Right atrium auricular region (tissue), 2 donors: ENCODE results near the gene DOCK1. TPM values are rescaled to one million over a fixed set of nuclear protein-coding genes. Genes with fewer than 3 reads are reported as not detected.

Source experiments
- DNase-seq: peaks from one replicate; pipeline ENCODE4 v3.0.0-alpha.2; 2019; ENCODE audit warnings: low spot score
- H3K27ac ChIP-seq, 2 donors: fragments of 200-600 bp; sonication (generic); 1 replicate in 1 of 2; 2 replicates in 1 of 2; pipeline ENCODE4 v1.5.1; 2016 to 2019
- H3K27me3 ChIP-seq, 2 donors: fragments of 200-600 bp; sonication (generic); one replicate each; pipeline versions ENCODE4 v1.5.1 to v1.6.0; 2017 to 2019
- H3K36me3 ChIP-seq: fragments of 200-600 bp; sonication (generic); one replicate; pipeline ENCODE4 v1.5.1; 2016
- H3K4me1 ChIP-seq, 2 donors: fragments of 200-600 bp; sonication (generic); one replicate each; pipeline versions ENCODE4 v1.5.1 to v1.6.0; 2017 to 2019
- H3K4me3 ChIP-seq, 2 donors: fragments of 200-600 bp; sonication (generic); 1 replicate in 1 of 2; 2 replicates in 1 of 2; pipeline ENCODE4 v1.5.1; 2017 to 2019; ENCODE audit warnings: mild to moderate bottlenecking in 1 of 2, moderate library complexity in 1 of 2
- H3K9me3 ChIP-seq, 2 donors: fragments of 200-600 bp; sonication (generic); one replicate each; pipeline ENCODE4 v1.5.1; 2019
- CTCF ChIP-seq, 2 donors: fragments of 200-600 bp; sonication (generic); IDR thresholded peaks; one replicate each; pipeline ENCODE4 v1.5.1; 2019; ENCODE audit warnings: antibody characterized with exemption in 2 of 2
- total RNA-seq, 2 donors: library from RNA; depleted of rRNA; stranded (reverse); fragments of >200 nt; gene quantifications; one replicate each; pipeline ENCODE4 v1.1.0, GENCODE V29; 2016

DOCK1 gene
- total RNA-seq, 2 donors from 2014 or later, result 13.0 to 16.8 TPM

GRCh38 chr10:127356360-127356759 lies 451.1 kb downstream of the DOCK1 start:
- no peaks in the 10 kb centered on the region for H3K27me3 ChIP-seq
- no peaks in the 10 kb centered on the region for H3K9me3 ChIP-seq
- no peak for TF ChIP-seq CTCF (IDR thresholded peaks at IDR 0.05)
- H3K4me3 ChIP-seq, result no peak overlapping the region
- no peak overlapping the region for H3K27ac ChIP-seq
- H3K4me1 ChIP-seq, result no peaks in the 10 kb centered on the region
- no peaks in the 10 kb centered on the region for H3K36me3 ChIP-seq
- DNase-seq, result no peak

GRCh38 chr10:127357265-127357664 lies 452.0 kb downstream of the DOCK1 start:
- no peaks in the 10 kb centered on the region for H3K9me3 ChIP-seq
- H3K27me3 ChIP-seq, result no peaks in the 10 kb centered on the region
- no peak for TF ChIP-seq CTCF (IDR thresholded peaks at IDR 0.05)
- no peak overlapping the region for H3K4me3 ChIP-seq
- H3K4me1 ChIP-seq, result no peaks in the 10 kb centered on the region
- no peak for DNase-seq
- H3K36me3 ChIP-seq, result no peaks in the 10 kb centered on the region
- H3K27ac ChIP-seq, result no peak overlapping the region

- Histone ChIP-seq H3K36me3 (no peaks in the 10 kb centered on the region), H3K4me3 (no peak overlapping the region), H3K4me1 (no peaks in the 10 kb centered on the region), H3K27ac (no peak overlapping the region), H3K9me3 (no peaks in the 10 kb centered on the region), H3K27me3 (no peaks in the 10 kb centered on the region)
- TF ChIP-seq CTCF (IDR thresholded peaks at IDR 0.05), result no peak
- no peak for DNase-seq
Observed at GRCh38 chr10:127358337-127358736, 453.1 kb downstream of the DOCK1 start.

GRCh38 chr10:127364034-127364433 lies 458.8 kb downstream of the DOCK1 start:
- Histone ChIP-seq H3K36me3 (peaks cover 3% of the 10 kb centered on the region), H3K4me3 (no peak overlapping the region), H3K27ac (no peak overlapping the region), H3K4me1 (no peaks in the 10 kb centered on the region), H3K27me3 (no peaks in the 10 kb centered on the region), H3K9me3 (no peaks in the 10 kb centered on the region)
- TF ChIP-seq CTCF (IDR thresholded peaks at IDR 0.05), result no peak
- DNase-seq, result no peak

- peaks cover 3% of the 10 kb centered on the region for H3K36me3 ChIP-seq
- H3K27ac ChIP-seq, result no peak overlapping the region
- DNase-seq, result no peak
- no peaks in the 10 kb centered on the region for H3K4me1 ChIP-seq
- no peaks in the 10 kb centered on the region for H3K27me3 ChIP-seq
- no peaks in the 10 kb centered on the region for H3K9me3 ChIP-seq
- TF ChIP-seq CTCF (IDR thresholded peaks at IDR 0.05), result no peak
- no peak overlapping the region for H3K4me3 ChIP-seq
Observed at GRCh38 chr10:127368101-127368500, 462.9 kb downstream of the DOCK1 start.

- Histone ChIP-seq H3K27ac (no peak overlapping the region), H3K36me3 (peaks cover 7% of the 10 kb centered on the region), H3K27me3 (no peaks in the 10 kb centered on the region), H3K4me3 (no peak overlapping the region), H3K9me3 (no peaks in the 10 kb centered on the region), H3K4me1 (no peaks in the 10 kb centered on the region)
- TF ChIP-seq CTCF (IDR thresholded peaks at IDR 0.05), result no peak
- no peak for DNase-seq
Observed at GRCh38 chr10:127368929-127369328, 463.7 kb downstream of the DOCK1 start.
